Esophagus muscularis mucosa (tissue), 4 donors: ENCODE data around the gene SLC25A44. TPM values are rescaled to one million over a fixed set of nuclear protein-coding genes. Genes with fewer than 3 reads are reported as not detected.
A peak's percentile ranks its signal among the peaks of the same experiment; 100 is the strongest.

ENCODE experiments used
- DNase-seq: peaks from one replicate; pipeline ENCODE4 v3.0.0-alpha.2; 2017; ENCODE audit errors: extremely low spot score
- H3K27ac ChIP-seq, 4 donors: fragments of 200-600 bp; sonication (generic); replicated peaks in 1 of 4; 1 replicate in 3 of 4; 2 replicates in 1 of 4; pipeline ENCODE4 v1.5.1; 2016 to 2019; ENCODE audit warnings: mild to moderate bottlenecking in 1 of 4
- H3K27me3 ChIP-seq, 4 donors: fragments of 200-600 bp; sonication (generic); one replicate each; pipeline versions ENCODE4 v1.5.1 to v1.6.0; 2016 to 2019
- H3K36me3 ChIP-seq, 4 donors: fragments of 200-600 bp; sonication (generic); one replicate each; pipeline ENCODE4 v1.5.1; 2016 to 2019
- H3K4me1 ChIP-seq, 4 donors: fragments of 200-600 bp; sonication (generic); one replicate each; pipeline ENCODE4 v1.5.1; 2016 to 2019
- H3K4me3 ChIP-seq, 4 donors: fragments of 200-600 bp; sonication (generic); 1 replicate in 2 of 4; 2 replicates in 2 of 4; pipeline ENCODE4 v1.5.1; 2016 to 2019; ENCODE audit warnings: mild to moderate bottlenecking in 4 of 4, moderate library complexity in 1 of 4
- H3K9me3 ChIP-seq, 4 donors: fragments of 200-600 bp; sonication (generic); 1 replicate in 3 of 4; 2 replicates in 1 of 4; pipeline ENCODE4 v1.5.1; 2016 to 2019
- CTCF ChIP-seq, 3 experiments: fragments of 200-600 bp in 2 of 3; fragments of 450-650 bp in 1 of 3; sonication (generic) in 2 of 3; IDR thresholded peaks; one replicate each; pipeline ENCODE4 v1.5.1; 2017 to 2019; ENCODE audit warnings: antibody characterized with exemption in 3 of 3, mild to moderate bottlenecking in 2 of 3, moderate library complexity in 1 of 3
- EP300 ChIP-seq: sonication (generic); formaldehyde crosslinking; IDR thresholded peaks from one replicate; pipeline ENCODE4 v1.6.1; 2017; ENCODE audit warnings: antibody characterized with exemption
- POLR2A ChIP-seq: fragments of 450-650 bp; IDR thresholded peaks from one replicate; pipeline ENCODE4 v1.6.1; 2017; ENCODE audit warnings: antibody characterized with exemption, moderate library complexity, mild to moderate bottlenecking, low read depth
- POLR2AphosphoS5 ChIP-seq, 2 donors: sonication (generic); formaldehyde crosslinking; IDR thresholded peaks; one replicate each; pipeline ENCODE4 v1.6.1; 2017; ENCODE audit warnings: antibody characterized with exemption in 2 of 2
- WGBS: methylation state at CpG from one replicate; pipeline ENCODE4 v1.1.5; 2018; 5-methylcytosine and 5-hydroxymethylcytosine counted together
- intact Hi-C: fragments of 100-400 bp; cut with DNase I; formaldehyde crosslinking; loops from one replicate; pipeline ENCODE4 v1.15.1; 2023
- total RNA-seq, 4 donors: library from RNA; depleted of rRNA; stranded (reverse); fragments of >200 nt; gene quantifications; one replicate each; pipeline versions ENCODE4 v1.1.0 to v1.2.1, GENCODE V29; 2016

Gene SLC25A44
- total RNA-seq, 4 donors from 2014 or later = 8.3 to 18.2 (median 15.0) TPM

GRCh38 chr1:156146769-156147405 is 47.0 kb upstream of the SLC25A44 start:
- Histone ChIP-seq H3K27me3 (peaks cover 0 to 32% (median 4%) of the 10 kb centered on the region in 4 donors), H3K27ac (peak overlapping the region in 1 of 4 donors; percentile 19), H3K9me3 (no peaks in the 10 kb centered on the region), H3K4me1 (peaks cover 17 to 45% (median 41%) of the 10 kb centered on the region in 4 donors), H3K4me3 (peak overlapping the region in 2 of 4 donors; percentile 13 to 22), H3K36me3 (no peaks in the 10 kb centered on the region)
- TF ChIP-seq POLR2A = no peak
- TF ChIP-seq EP300 = no peak
- TF ChIP-seq POLR2AphosphoS5 (IDR thresholded peaks at IDR 0.05) = peak in 1 of 2 donors; percentile 1
- TF ChIP-seq CTCF (IDR thresholded peaks at IDR 0.05) = no peak
- DNase-seq = no peak
- 20% methylated on average over 9 of the region's 9 CpGs for WGBS
- intact Hi-C loops = loop anchor here (1.0 kb wide), 1 partner anchor 78 kb away; no protein-coding TSS in a partner anchor

- no peak for DNase-seq
- H3K9me3 ChIP-seq = no peaks in the 10 kb centered on the region
- peak overlapping the region in 1 of 4 donors; percentile 4 for H3K27ac ChIP-seq
- no peaks in the 10 kb centered on the region for H3K36me3 ChIP-seq
- intact Hi-C loops = no loop called here
- peaks cover 0 to 45% (median 4%) of the 10 kb centered on the region in 4 donors for H3K27me3 ChIP-seq
- H3K4me3 ChIP-seq = no peak overlapping the region
- no peak for TF ChIP-seq EP300
- no peak for TF ChIP-seq CTCF (IDR thresholded peaks at IDR 0.05)
- no peak for TF ChIP-seq POLR2A
- TF ChIP-seq POLR2AphosphoS5 (IDR thresholded peaks at IDR 0.05) = no peak
- H3K4me1 ChIP-seq = peaks cover 17 to 44% (median 37%) of the 10 kb centered on the region in 4 donors
- WGBS = 66% methylated on average over 6 of the region's 6 CpGs
Observed at GRCh38 chr1:156148216-156148615, 45.7 kb upstream of the SLC25A44 start.

GRCh38 chr1:156149374-156150332 is 44.3 kb upstream of the SLC25A44 start:
- H3K27ac ChIP-seq = no peak overlapping the region
- H3K27me3 ChIP-seq = peaks cover 0 to 45% (median 4%) of the 10 kb centered on the region in 4 donors
- 26% methylated on average over 18 of the region's 20 CpGs for WGBS
- no peaks in the 10 kb centered on the region for H3K9me3 ChIP-seq
- no peak for DNase-seq
- TF ChIP-seq POLR2A (no peak), CTCF (IDR thresholded peaks at IDR 0.05) (no peak)
- intact Hi-C loops = no loop called here
- H3K4me1 ChIP-seq = peaks cover 17 to 32% (median 25%) of the 10 kb centered on the region in 4 donors
- no peaks in the 10 kb centered on the region for H3K36me3 ChIP-seq
- no peak overlapping the region for H3K4me3 ChIP-seq

GRCh38 chr1:156150333-156151011 is 43.4 kb upstream of the SLC25A44 start:
- 28% methylated on average over 10 of the region's 10 CpGs for WGBS
- no peaks in the 10 kb centered on the region for H3K36me3 ChIP-seq
- peaks cover 0 to 45% (median 4%) of the 10 kb centered on the region in 4 donors for H3K27me3 ChIP-seq
- no peak for DNase-seq
- no peak for TF ChIP-seq POLR2A
- no peak for TF ChIP-seq CTCF (IDR thresholded peaks at IDR 0.05)
- no peak for TF ChIP-seq EP300
- no peak overlapping the region for H3K27ac ChIP-seq
- intact Hi-C loops = no loop called here
- no peaks in the 10 kb centered on the region for H3K9me3 ChIP-seq
- H3K4me1 ChIP-seq = peaks cover 17 to 27% (median 23%) of the 10 kb centered on the region in 4 donors
- H3K4me3 ChIP-seq = no peak overlapping the region
